Fibroblast of the aortic adventitia (primary cell): ENCODE measurements around the gene EXOC4. TPM values are rescaled to one million over a fixed set of nuclear protein-coding genes. Genes with fewer than 3 reads are reported as not detected.
A peak's percentile ranks its signal among the peaks of the same experiment; 100 is the strongest.

ENCODE experiments used
- DNase-seq: peaks from one replicate; pipeline ENCODE4 v3.0.0-alpha.2; 2010; ENCODE audit warnings: low read depth
- H3K4me3 ChIP-seq: 2 replicates; pipeline ENCODE4 v1.5.1; 2011; ENCODE audit warnings: low read depth, mild to moderate bottlenecking, control low read depth, low read length, moderate library complexity
- total RNA-seq: library from RNA; depleted of rRNA; stranded (reverse); fragments of >200 nt; gene quantifications from 2 replicates; pipeline ENCODE4 v1.2.3, GENCODE V29; 2012; ENCODE audit warnings: low replicate concordance
- TF ChIP-seq, protein P1 (sequence below): IDR thresholded peaks from 2 replicates; pipeline ENCODE4 v1.5.1; 2011; ENCODE audit warnings: mild to moderate bottlenecking, low read length, control low read depth, inconsistent platforms; ENCODE audit not compliant: insufficient read depth

The EXOC4 gene
- total RNA-seq, 1 donor: 105 TPM

DNA sequence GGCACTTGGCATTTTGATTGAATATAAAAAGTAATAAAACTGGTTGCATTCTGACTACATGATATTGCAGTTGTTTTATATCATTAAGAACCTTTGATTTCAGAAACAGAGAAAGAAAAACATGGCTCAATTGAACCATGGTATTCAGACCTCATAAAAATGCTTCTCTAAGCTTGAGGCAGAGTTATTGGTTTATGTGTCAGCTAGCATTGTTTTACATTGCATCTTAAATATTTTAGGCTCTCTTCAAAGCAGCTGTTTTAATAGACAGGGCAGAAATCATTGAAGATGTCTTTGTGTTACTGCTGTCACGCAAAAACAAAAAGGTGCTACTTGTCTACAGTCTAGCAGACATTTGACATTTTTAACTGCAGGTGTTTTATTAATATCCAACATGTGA is 299.2 kb downstream of the EXOC4 start:
- TF ChIP-seq, protein P1, sequence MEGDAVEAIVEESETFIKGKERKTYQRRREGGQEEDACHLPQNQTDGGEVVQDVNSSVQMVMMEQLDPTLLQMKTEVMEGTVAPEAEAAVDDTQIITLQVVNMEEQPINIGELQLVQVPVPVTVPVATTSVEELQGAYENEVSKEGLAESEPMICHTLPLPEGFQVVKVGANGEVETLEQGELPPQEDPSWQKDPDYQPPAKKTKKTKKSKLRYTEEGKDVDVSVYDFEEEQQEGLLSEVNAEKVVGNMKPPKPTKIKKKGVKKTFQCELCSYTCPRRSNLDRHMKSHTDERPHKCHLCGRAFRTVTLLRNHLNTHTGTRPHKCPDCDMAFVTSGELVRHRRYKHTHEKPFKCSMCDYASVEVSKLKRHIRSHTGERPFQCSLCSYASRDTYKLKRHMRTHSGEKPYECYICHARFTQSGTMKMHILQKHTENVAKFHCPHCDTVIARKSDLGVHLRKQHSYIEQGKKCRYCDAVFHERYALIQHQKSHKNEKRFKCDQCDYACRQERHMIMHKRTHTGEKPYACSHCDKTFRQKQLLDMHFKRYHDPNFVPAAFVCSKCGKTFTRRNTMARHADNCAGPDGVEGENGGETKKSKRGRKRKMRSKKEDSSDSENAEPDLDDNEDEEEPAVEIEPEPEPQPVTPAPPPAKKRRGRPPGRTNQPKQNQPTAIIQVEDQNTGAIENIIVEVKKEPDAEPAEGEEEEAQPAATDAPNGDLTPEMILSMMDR: no peak
- H3K4me3 ChIP-seq: no peak overlapping the region
- no peak for DNase-seq

DNA sequence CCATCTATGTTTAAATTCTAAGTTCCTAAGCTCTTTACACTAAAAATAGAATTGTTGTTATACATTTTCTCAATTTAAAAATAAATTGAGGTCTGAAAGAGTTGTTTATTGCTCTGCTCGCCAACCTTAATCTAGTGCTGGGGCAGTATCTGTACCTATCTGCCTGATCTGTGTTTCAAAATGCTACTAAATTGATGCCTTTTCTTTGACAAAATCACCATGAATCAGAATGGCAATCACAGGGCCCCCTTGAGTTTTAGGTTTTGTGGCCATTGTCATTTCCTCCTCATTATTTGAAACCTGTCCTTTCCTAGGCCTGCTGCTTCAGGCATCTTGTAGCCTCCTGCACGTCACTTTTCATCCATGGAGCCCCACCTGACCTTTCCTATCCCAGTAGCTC is 301.5 kb downstream of the EXOC4 start:
- DNase-seq: no peak
- TF ChIP-seq, protein P1: no peak
- H3K4me3 ChIP-seq: no peak overlapping the region

GRCh38 chr7:133556048-133556447 is 303.2 kb downstream of the EXOC4 start:
- TF ChIP-seq, protein P1: no peak
- H3K4me3 ChIP-seq: no peak overlapping the region
- no peak for DNase-seq

DNA sequence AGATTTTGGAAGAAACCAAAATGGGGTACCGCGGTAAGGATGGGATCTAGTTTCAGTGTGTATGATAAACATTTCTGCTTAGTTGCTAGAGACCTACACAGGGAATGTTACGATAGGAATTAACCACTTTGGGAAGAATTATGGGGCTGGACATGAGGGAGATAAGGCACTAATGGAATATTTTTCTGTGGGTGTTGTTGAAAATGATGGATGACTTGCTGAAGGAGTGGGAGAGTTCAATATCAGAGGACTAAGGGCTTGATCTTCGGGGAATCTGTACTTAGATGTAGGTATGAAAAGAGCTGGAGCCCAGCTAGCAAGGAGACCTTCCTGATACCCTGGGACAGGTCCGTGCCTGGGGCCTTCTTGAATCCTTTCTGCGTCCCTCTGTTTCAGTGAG is 303.7 kb downstream of the EXOC4 start:
- DNase-seq: no peak
- TF ChIP-seq, protein P1: no peak
- H3K4me3 ChIP-seq: no peak overlapping the region

- no peak overlapping the region for H3K4me3 ChIP-seq
- TF ChIP-seq, protein P1: no peak
- no peak for DNase-seq
These were observed 308.0 kb downstream of the EXOC4 start for GRCh38 chr7:133560900-133561299.

DNA sequence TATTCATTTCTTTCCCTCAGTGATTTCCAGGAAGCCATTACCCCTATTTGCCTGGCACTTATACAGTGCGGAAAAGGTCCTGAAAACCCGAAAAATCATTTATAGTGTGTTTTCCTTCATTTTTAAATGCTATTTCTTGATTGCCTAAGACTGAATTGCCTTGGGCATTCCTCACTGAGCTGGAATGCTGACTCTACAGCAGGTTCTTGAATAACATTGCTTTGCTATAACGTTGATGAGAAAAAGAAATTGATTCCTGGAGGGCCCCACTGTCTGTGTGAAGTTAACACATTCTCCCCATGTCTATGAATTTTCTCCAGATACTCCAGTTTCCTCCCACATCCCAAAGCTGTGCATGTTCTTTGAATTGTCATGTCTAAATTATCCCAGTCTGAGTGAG is 308.5 kb downstream of the EXOC4 start:
- no peak for DNase-seq
- TF ChIP-seq, protein P1: no peak

DNA sequence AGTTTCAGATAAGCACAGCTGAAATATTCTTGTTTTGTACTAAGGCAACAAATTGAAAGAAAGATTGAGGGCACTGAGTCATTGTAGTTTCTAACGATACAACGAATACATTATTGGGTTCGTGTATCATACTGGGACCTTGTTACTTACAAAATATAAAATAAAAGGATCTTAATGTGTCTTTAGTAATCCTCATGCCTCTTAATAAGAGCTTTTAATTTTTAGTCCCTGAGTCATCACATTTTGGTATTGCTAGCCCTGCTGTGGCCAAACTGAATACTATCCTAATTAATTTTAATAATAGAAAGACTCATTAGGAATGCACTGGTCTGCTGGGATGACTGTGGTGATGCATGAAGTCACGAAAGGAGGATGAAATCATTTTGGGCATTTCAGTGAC is 309.7 kb downstream of the EXOC4 start:
- TF ChIP-seq, protein P1: no peak
- DNase-seq: peak; percentile 45
- H3K4me3 ChIP-seq: no peak overlapping the region

More for the DNA sequence above, 308.5 kb downstream of the EXOC4 start:
- no peak overlapping the region for H3K4me3 ChIP-seq
